K562 (cell line): ENCODE measurements around the gene MRRF. TPM values are rescaled to one million over a fixed set of nuclear protein-coding genes. Genes with fewer than 3 reads are reported as not detected.

Experiments used
- ATAC-seq: fragments of 200-7000 bp; cut with Tn5 transposase; 3 replicates; pipeline ENCODE4 v1.9.1; 2020; ENCODE audit warnings: moderate library complexity
- BruUV-seq: library from RNA; stranded (reverse); fragments of 400-500 nt; replicated peaks from 2 replicates; lab custom pipeline; 2021; lab: Mats Ljungman, UMichigan
- CTCF ChIA-PET: fragments of 300-600 bp; formaldehyde crosslinking; extraction: SDS; loops from one replicate; lab custom pipeline; 2021; ENCODE audit warnings: low intra/inter-chr PET ratio; lab: Yijun Ruan, JAX
- POLR2A ChIA-PET: fragments of 300-600, 350-650 bp; sonication (Branson Sonifier 250); formaldehyde crosslinking; extraction: SDS; loops from one replicate; lab custom pipeline; 2021; ENCODE audit warnings: antibody characterized with exemption, inconsistent platforms; lab: Yijun Ruan, JAX
- DNase-seq, 4 experiments: peaks; one replicate each; pipeline versions ENCODE4 v3.0.0 to v3.0.0-alpha.2; 2011 to 2018; ENCODE audit warnings: low spot score in 3 of 4, mixed read lengths in 3 of 4; ENCODE audit errors: extremely low read depth in 1 of 4
- FAIRE-seq: peaks from 2 replicates; lab custom pipeline; 2011; peaks lifted over from hg19 to GRCh38; lab: Jason Lieb, UNC
- H2AFZ ChIP-seq: 2 replicates; pipeline ENCODE4 v1.6.0; 2011; ENCODE audit warnings: low read depth, low read length, control low read depth, inconsistent platforms
- H3K27ac ChIP-seq: fragments of 200-600 bp; 3 replicates; pipeline ENCODE4 v1.8.0; 2011; ENCODE audit warnings: low read depth, mild to moderate bottlenecking, control low read depth, inconsistent platforms, low read length, moderate library complexity, mixed read lengths; ENCODE audit errors: extremely low read depth
- H3K27me3 ChIP-seq, 2 experiments: fragments of 300-600 bp in 1 of 2; 2 replicates in 1 of 2; 3 replicates in 1 of 2; pipeline versions ENCODE4 v1.6.0 to v1.8.0; 2011; ENCODE audit warnings: inconsistent platforms in 2 of 2, low read length in 2 of 2, mild to moderate bottlenecking in 1 of 2, mixed read lengths in 1 of 2, moderate library complexity in 1 of 2; ENCODE audit not compliant: control insufficient read depth in 2 of 2, insufficient read depth in 2 of 2
- H3K36me3 ChIP-seq: fragments of 300-600 bp; 3 replicates; pipeline ENCODE4 v1.8.0; 2011; ENCODE audit warnings: mild to moderate bottlenecking, low read length, inconsistent platforms; ENCODE audit not compliant: control insufficient read depth, insufficient read depth
- H3K4me1 ChIP-seq, 2 experiments: fragments of 200-600 bp in 1 of 2; replicated peaks in 1 of 2; 2 replicates in 1 of 2; 3 replicates in 1 of 2; pipeline versions ENCODE4 v1.5.1 to v1.8.0; 2011; ENCODE audit warnings: inconsistent platforms in 2 of 2, low read length in 2 of 2, mild to moderate bottlenecking in 1 of 2, mixed read lengths in 1 of 2, moderate library complexity in 1 of 2; ENCODE audit not compliant: control insufficient read depth in 2 of 2, insufficient read depth in 2 of 2
- H3K4me2 ChIP-seq: 2 replicates; pipeline ENCODE4 v1.6.1; 2011; ENCODE audit warnings: low read length, control low read depth, inconsistent platforms, mixed read lengths; ENCODE audit not compliant: insufficient read depth
- H3K4me3 ChIP-seq: fragments of 200-600 bp; sonication (generic), shearing (Covaris generic); 2 replicates; pipeline ENCODE4 v1.5.1; 2016; ENCODE audit warnings: control low read depth, inconsistent platforms
- H3K79me2 ChIP-seq: fragments of 200-600 bp; 3 replicates; pipeline ENCODE4 v1.8.0; 2011; ENCODE audit warnings: low read length, inconsistent platforms; ENCODE audit not compliant: control insufficient read depth, insufficient read depth
- H3K9ac ChIP-seq, 2 experiments: 2 replicates each; pipeline versions ENCODE4 v1.6.0 to v1.6.1; 2011; ENCODE audit warnings: low read depth in 2 of 2, low read length in 2 of 2, control low read depth in 1 of 2, inconsistent platforms in 1 of 2, mild to moderate bottlenecking in 1 of 2, mixed read lengths in 1 of 2; ENCODE audit not compliant: insufficient read depth in 1 of 2
- H3K9me1 ChIP-seq: one replicate; pipeline ENCODE4 v1.6.0; 2011; ENCODE audit warnings: inconsistent platforms, mild to moderate bottlenecking, low read length, moderate library complexity; ENCODE audit not compliant: control insufficient read depth, insufficient read depth
- H3K9me3 ChIP-seq: replicated peaks from 2 replicates; pipeline ENCODE4 v1.5.1; 2011; ENCODE audit warnings: low read depth, low read length, inconsistent platforms; ENCODE audit not compliant: control insufficient read depth, insufficient read depth
- H4K20me1 ChIP-seq: replicated peaks from 2 replicates; pipeline ENCODE4 v1.6.1; 2011; ENCODE audit warnings: low read length, inconsistent platforms, mixed read lengths; ENCODE audit not compliant: control insufficient read depth, insufficient read depth
- ELF1 ChIP-seq: fragments of 200-800 bp; sonication (Bioruptor generic); IDR thresholded peaks from 2 replicates; pipeline ENCODE4 v1.6.1; 2016; ENCODE audit warnings: missing genetic modification characterization, missing compliant biosample characterization
- FOXJ3 ChIP-seq: sonication (generic); formaldehyde crosslinking; IDR thresholded peaks from 2 replicates; pipeline ENCODE4 v1.4.0; 2020; ENCODE audit warnings: mild to moderate bottlenecking, missing genetic modification reagents
- KLF13 ChIP-seq: fragments of 450-650 bp; IDR thresholded peaks from 2 replicates; pipeline ENCODE4 v1.6.1; 2016; ENCODE audit warnings: missing genetic modification characterization, low read depth, mild to moderate bottlenecking, missing compliant biosample characterization, moderate library complexity, borderline replicate concordance
- STAT5A ChIP-seq: IDR thresholded peaks from 2 replicates; pipeline ENCODE4 v1.6.1; 2012; ENCODE audit warnings: low read length, inconsistent platforms, borderline replicate concordance
- TSC22D4 ChIP-seq: fragments of 450-650 bp; IDR thresholded peaks from 2 replicates; pipeline ENCODE4 v1.6.1; 2016; ENCODE audit warnings: missing genetic modification characterization, missing biosample characterization, control low read depth
- ZBTB33 ChIP-seq: sonication (generic); formaldehyde crosslinking; IDR thresholded peaks from 2 replicates; pipeline ENCODE4 v1.8.1; 2023; ENCODE audit warnings: mild to moderate bottlenecking, missing genetic modification reagents
- WGBS: fragments of 100-300 bp; shearing (Covaris generic); methylation state at CpG from one replicate; pipeline ENCODE4 v1.1.6; 2016; ENCODE audit warnings: low coverage, mixed read lengths; ENCODE audit not compliant: insufficient coverage; ENCODE audit errors: missing lambda C conversion rate; 5-methylcytosine and 5-hydroxymethylcytosine counted together
- in situ Hi-C: fragments of 300-500 bp; cut with MboI; formaldehyde crosslinking; loops from 4 replicates; pipeline ENCODE4 v1.15.0; 2018; ENCODE audit warnings: inconsistent platforms, mixed read lengths
- intact Hi-C: fragments of 100-400 bp; cut with micrococcal nuclease; formaldehyde crosslinking; loops from 2 replicates; pipeline ENCODE4 v1.14.2; 2022
- polyA plus RNA-seq, 8 experiments: library from polyadenylated mRNA; depleted of rRNA in 4 of 8; stranded (reverse) in 5 of 8; unstranded in 3 of 8; fragments of >200 nt; fragmentation: Nextera tagmentation in 2 of 8; fragmentation: Illumina TruSeq in 1 of 8; extraction: Ambion mirVana in 2 of 8; extraction: Trizol in 1 of 8; gene quantifications; 2 replicates each; pipeline versions ENCODE4 v1.2.1 to v1.2.3, GENCODE V29; 2011 to 2014; ENCODE audit warnings: inconsistent platforms in 1 of 8, missing spikeins in 1 of 8
- total RNA-seq, 7 experiments: library from RNA; depleted of rRNA in 6 of 7; stranded (reverse); fragments of >200 nt in 6 of 7; fragmentation: Illumina TruSeq in 2 of 7; extraction: Trizol in 2 of 7; gene quantifications; 2 replicates each; pipeline versions ENCODE4 v1.2.1 to v1.2.3, GENCODE V29; 2011 to 2021; ENCODE audit warnings: low replicate concordance in 1 of 7

The MRRF gene
- total and polyA plus RNA-seq, 9 of the 15 experiments (the other 6 are each of a cell fraction or from before 2014, with no cell fraction given) = 55.0 to 105 (median 81.2) TPM

- Histone ChIP-seq H3K9ac (no peak overlapping the region), H3K27ac (no peak overlapping the region), H3K9me1 (no peaks in the 10 kb centered on the region), H2AFZ (no peak overlapping the region), H3K4me1 (peaks cover 23 to 31% of the 10 kb centered on the region in 2 experiments), H3K79me2 (no peaks in the 10 kb centered on the region), H3K9me3 (peaks cover 2% of the 10 kb centered on the region; the same call in 1 of the 2 replicates), H3K4me2 (no peak overlapping the region), H3K4me3 (no peak overlapping the region), H3K27me3 (no peaks in the 10 kb centered on the region), H3K36me3 (no peaks in the 10 kb centered on the region), H4K20me1 (no peaks in the 10 kb centered on the region)
- intact Hi-C loops = no loop called here
- BruUV-seq = no TSS peak
- ChIA-PET POLR2A (no interaction called here), CTCF (no interaction called here)
- FAIRE-seq (no peak), DNase-seq (no peak), ATAC-seq (no peak)
- in situ Hi-C loops = no loop called here
- TF ChIP-seq FOXJ3 (CRISPR knock-in tag) (no peak), TSC22D4 (no peak), STAT5A (no peak), KLF13 (tag) (no peak), ZBTB33 (peak; percentile 21; the same call in 1 of the 2 replicates), ELF1 (tag) (no peak)
- WGBS = 73% methylated on average over 54 of the region's 59 CpGs
These were observed 45.5 kb upstream of the MRRF start for GRCh38 chr9:122218935-122219855.
